Measurements from ENCODE around the gene RPGRIP1L. TPM values are rescaled to one million over a fixed set of nuclear protein-coding genes. Genes with fewer than 3 reads are reported as not detected.

The RPGRIP1L gene
- total RNA-seq (6.9 and 7.4 TPM in 2 replicates), polyA plus RNA-seq (10.3 and 13.0 TPM in 2 replicates), polyA minus RNA-seq (ENCODE audit: low replicate concordance) (0.75 and 1.8 TPM in 2 replicates)
- polyA plus RNA-seq (2012): 7.3 and 9.0 TPM in 2 replicates

GRCh38 chr16:53703590-53704444 lies at the start of gene RPGRIP1L, which contains the start of gene FTO:
Gene RPGRIP1L (minus strand): TSS chr16:53703859. CDS start chr16:53700723, 3,136 bp downstream.
Gene FTO (plus strand): TSS chr16:53704156.
- TF ChIP-seq CTCF (conservative IDR thresholded peaks at IDR 0.05 in 1 of 2, IDR thresholded peaks at IDR 0.05 in 1 of 2; ENCODE audit: low read depth in 1 of 2, low read length in 2 of 2) (no peak), EZH2 (IDR thresholded peaks at IDR 0.05; ENCODE audit: low read length, missing control alignments) (no peak)
- Histone ChIP-seq H3K27me3 (ENCODE audit: control insufficient read depth, insufficient read depth, low read length) (no peaks in the 10 kb centered on the region), H3K4me3 (replicated peaks in 1 of 4; ENCODE audit: control extremely low read depth in 1 of 4, insufficient read depth in 1 of 4, low read depth in 3 of 4, low read length in 4 of 4) (peak within 1 kb of the TSS; percentile 64 to 97 (median 84)), H3K9ac (ENCODE audit: insufficient read depth, low read length) (peak within 1 kb of the TSS; percentile 67), H3K4me1 (ENCODE audit: control insufficient read depth, extremely low read depth, insufficient read depth, low read length) (no peaks in the 10 kb centered on the region), H3K4me2 (ENCODE audit: extremely low read depth, insufficient read depth, low read length) (peak within 1 kb of the TSS; percentile 88), H3K9me3 (ENCODE audit: control insufficient read depth, insufficient read depth, low read depth, low read length) (no peaks in the 10 kb centered on the region), H4K20me1 (ENCODE audit: control insufficient read depth, extremely low read depth, insufficient read depth, low read length) (no peaks in the 10 kb centered on the region), H3K36me3 (ENCODE audit: control insufficient read depth, insufficient read depth, low read length) (no peaks in the 10 kb centered on the region), H3K27ac (ENCODE audit: insufficient read depth, low read length) (peak within 1 kb of the TSS; percentile 71), H2AFZ (ENCODE audit: low read length) (peak within 1 kb of the TSS; percentile 66), H3K79me2 (ENCODE audit: control insufficient read depth, insufficient read depth, low read length) (peaks cover 33% of the 10 kb centered on the region)
- DNase-seq (ENCODE audit: low read depth in 2 of 2): peak; percentile 98 to 99

- Histone ChIP-seq H2AFZ (ENCODE audit: low read length) (no peak overlapping the region), H3K4me3 (replicated peaks in 1 of 4; ENCODE audit: control extremely low read depth in 1 of 4, insufficient read depth in 1 of 4, low read depth in 3 of 4, low read length in 4 of 4) (no peak overlapping the region), H3K4me1 (ENCODE audit: control insufficient read depth, extremely low read depth, insufficient read depth, low read length) (no peaks in the 10 kb centered on the region), H3K27me3 (ENCODE audit: control insufficient read depth, insufficient read depth, low read length) (no peaks in the 10 kb centered on the region), H3K36me3 (ENCODE audit: control insufficient read depth, insufficient read depth, low read length) (no peaks in the 10 kb centered on the region), H3K79me2 (ENCODE audit: control insufficient read depth, insufficient read depth, low read length) (no peaks in the 10 kb centered on the region), H3K4me2 (ENCODE audit: extremely low read depth, insufficient read depth, low read length) (no peak overlapping the region), H4K20me1 (ENCODE audit: control insufficient read depth, extremely low read depth, insufficient read depth, low read length) (no peaks in the 10 kb centered on the region), H3K9ac (ENCODE audit: insufficient read depth, low read length) (no peak overlapping the region), H3K9me3 (ENCODE audit: control insufficient read depth, insufficient read depth, low read depth, low read length) (no peaks in the 10 kb centered on the region), H3K27ac (ENCODE audit: insufficient read depth, low read length) (no peak overlapping the region)
- no peak for DNase-seq (ENCODE audit: low read depth in 2 of 2)
- TF ChIP-seq EZH2 (IDR thresholded peaks at IDR 0.05; ENCODE audit: low read length, missing control alignments): no peak
- no peak for TF ChIP-seq CTCF (conservative IDR thresholded peaks at IDR 0.05 in 1 of 2, IDR thresholded peaks at IDR 0.05 in 1 of 2; ENCODE audit: low read depth in 1 of 2, low read length in 2 of 2)
Observed at GRCh38 chr16:53753431-53753830, 49.8 kb upstream of the RPGRIP1L start.

- Histone ChIP-seq H3K36me3 (ENCODE audit: control insufficient read depth, insufficient read depth, low read length) (no peaks in the 10 kb centered on the region), H3K4me2 (ENCODE audit: extremely low read depth, insufficient read depth, low read length) (no peak overlapping the region), H3K27me3 (ENCODE audit: control insufficient read depth, insufficient read depth, low read length) (no peaks in the 10 kb centered on the region), H3K4me1 (ENCODE audit: control insufficient read depth, extremely low read depth, insufficient read depth, low read length) (no peaks in the 10 kb centered on the region), H3K9ac (ENCODE audit: insufficient read depth, low read length) (no peak overlapping the region), H3K9me3 (ENCODE audit: control insufficient read depth, insufficient read depth, low read depth, low read length) (no peaks in the 10 kb centered on the region), H3K79me2 (ENCODE audit: control insufficient read depth, insufficient read depth, low read length) (peaks cover 2% of the 10 kb centered on the region), H2AFZ (ENCODE audit: low read length) (no peak overlapping the region), H3K27ac (ENCODE audit: insufficient read depth, low read length) (no peak overlapping the region), H3K4me3 (replicated peaks in 1 of 4; ENCODE audit: control extremely low read depth in 1 of 4, insufficient read depth in 1 of 4, low read depth in 3 of 4, low read length in 4 of 4) (no peak overlapping the region), H4K20me1 (ENCODE audit: control insufficient read depth, extremely low read depth, insufficient read depth, low read length) (no peaks in the 10 kb centered on the region)
- TF ChIP-seq EZH2 (IDR thresholded peaks at IDR 0.05; ENCODE audit: low read length, missing control alignments) (no peak), CTCF (conservative IDR thresholded peaks at IDR 0.05 in 1 of 2, IDR thresholded peaks at IDR 0.05 in 1 of 2; ENCODE audit: low read depth in 1 of 2, low read length in 2 of 2) (no peak)
- DNase-seq (ENCODE audit: low read depth in 2 of 2): no peak
Observed at GRCh38 chr16:53752560-53752959, 48.9 kb upstream of the RPGRIP1L start.

Measured in fibroblast of lung (primary cell).